HS-5 (cell line): ENCODE results near the gene CPT1B.
"Not testable (repeated sequence)": the region's sequence is repeated elsewhere in the genome, so short reads cannot be mapped to it uniquely, and the experiment has no call there.

ENCODE experiments used
- DNase-seq: peaks from one replicate; pipeline ENCODE4 v3.0.0-alpha.2; 2012; ENCODE audit warnings: low read depth

Gene CPT1B

GRCh38 chr22:50577987-50578775 lies at the start of gene CPT1B:
Gene CPT1B, minus strand, starts transcription at chr22:50578427. Its CDS starts 512 bp downstream, at chr22:50577915.
- no peak for DNase-seq

- DNase-seq = no peak
Observed at GRCh38 chr22:50626850-50627641, 48.8 kb upstream of the CPT1B start.

- no peak for DNase-seq
Observed at GRCh38 chr22:50626314-50626849, 48.2 kb upstream of the CPT1B start.

GRCh38 chr22:50625568-50626313 lies 47.5 kb upstream of the CPT1B start:
- DNase-seq = no peak

GRCh38 chr22:50625131-50625567 lies 46.9 kb upstream of the CPT1B start:
- DNase-seq = no peak

GRCh38 chr22:50624347-50625130 lies 46.3 kb upstream of the CPT1B start:
- no peak for DNase-seq

GRCh38 chr22:50622723-50623327 lies 44.6 kb upstream of the CPT1B start:
- no peak for DNase-seq

- DNase-seq = no peak
Observed at GRCh38 chr22:50621948-50622722, 43.9 kb upstream of the CPT1B start.

- no peak for DNase-seq
Observed at GRCh38 chr22:50621356-50621880, 43.2 kb upstream of the CPT1B start.

GRCh38 chr22:50620593-50621355 lies 42.5 kb upstream of the CPT1B start:
- no peak for DNase-seq

- not testable (repeated sequence) for DNase-seq
Observed at GRCh38 chr22:50614296-50614695, 36.1 kb upstream of the CPT1B start.

GRCh38 chr22:50613291-50613981 lies 35.2 kb upstream of the CPT1B start:
- DNase-seq = no peak

- no peak for DNase-seq
Observed at GRCh38 chr22:50612528-50613221, 34.4 kb upstream of the CPT1B start.

GRCh38 chr22:50612168-50612527 lies 33.9 kb upstream of the CPT1B start:
- no peak for DNase-seq

- DNase-seq = no peak
Observed at GRCh38 chr22:50611341-50612060, 33.3 kb upstream of the CPT1B start.

- DNase-seq = no peak
Observed at GRCh38 chr22:50610581-50610980, 32.4 kb upstream of the CPT1B start.

GRCh38 chr22:50610041-50610451 lies 31.8 kb upstream of the CPT1B start:
- no peak for DNase-seq
